Esophagus muscularis mucosa (tissue), 4 donors: ENCODE data around the gene TTC6.

Source experiments
- CTCF ChIP-seq, 3 experiments: fragments of 200-600 bp in 2 of 3; fragments of 450-650 bp in 1 of 3; sonication (generic) in 2 of 3; IDR thresholded peaks; one replicate each; pipeline ENCODE4 v1.5.1; 2017 to 2019; ENCODE audit warnings: antibody characterized with exemption in 3 of 3, mild to moderate bottlenecking in 2 of 3, moderate library complexity in 1 of 3
- EP300 ChIP-seq: sonication (generic); formaldehyde crosslinking; IDR thresholded peaks from one replicate; pipeline ENCODE4 v1.6.1; 2017; ENCODE audit warnings: antibody characterized with exemption
- POLR2A ChIP-seq: fragments of 450-650 bp; IDR thresholded peaks from one replicate; pipeline ENCODE4 v1.6.1; 2017; ENCODE audit warnings: antibody characterized with exemption, moderate library complexity, mild to moderate bottlenecking, low read depth

GRCh38 chr14:37598747-37599506 lies 3.5 kb downstream of the TTC6 start:
- TF ChIP-seq CTCF (IDR thresholded peaks at IDR 0.05): no peak
- TF ChIP-seq POLR2A: no peak
- no peak for TF ChIP-seq EP300
